ENCODE results near the gene HSD3B7.

GRCh38 chr16:30987581-30988190, 2.7 kb downstream of the HSD3B7 start:
- TF ChIP-seq POLR2A (IDR thresholded peaks at IDR 0.05) (no peak), CTCF (IDR thresholded peaks at IDR 0.05) (no peak), POLR2AphosphoS5 (IDR thresholded peaks at IDR 0.05) (no peak), EP300 (IDR thresholded peaks at IDR 0.05; ENCODE audit: low read depth) (no peak)
